GM15510 (cell line): Measurements from ENCODE around the gene MEGF11.

Source experiments
- POLR2A ChIP-seq: IDR thresholded peaks from 3 replicates; pipeline ENCODE4 v1.6.1; 2011; ENCODE audit warnings: borderline replicate concordance; ENCODE audit not compliant: insufficient read length; ENCODE audit errors: extremely low read depth

The MEGF11 gene

DNA sequence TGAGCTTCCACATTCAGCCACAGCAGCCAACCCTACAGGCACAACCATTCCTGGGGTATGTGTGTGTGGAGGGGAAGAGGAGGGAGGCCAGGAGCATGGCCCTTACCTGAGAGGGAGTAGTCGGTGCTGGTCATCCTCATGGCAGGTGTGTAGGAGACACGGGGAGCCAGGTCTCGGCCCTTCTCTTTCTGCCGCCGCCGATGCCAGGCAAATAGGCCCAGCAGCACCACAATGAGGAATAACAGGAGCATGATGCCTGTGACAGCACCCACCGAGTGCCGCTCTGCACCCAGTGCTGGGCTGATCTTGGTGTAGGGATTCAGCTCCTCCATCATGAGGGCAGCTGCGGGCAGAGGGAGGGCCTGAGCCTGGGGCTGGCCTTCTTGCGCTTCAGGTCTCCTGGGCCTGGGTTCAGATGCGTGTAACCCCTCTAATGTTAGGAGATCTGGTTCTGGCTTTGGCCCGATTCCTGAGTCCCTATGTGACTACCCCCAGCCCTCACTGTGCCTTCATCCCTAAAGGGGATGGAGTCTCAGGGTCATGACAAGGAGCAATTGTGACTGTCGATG, 339.8 kb downstream of the MEGF11 start:
- TF ChIP-seq POLR2A: no peak

GRCh38 chr15:65912235-65912634, 341.3 kb downstream of the MEGF11 start:
- TF ChIP-seq POLR2A: no peak

- no peak for TF ChIP-seq POLR2A
Observed at GRCh38 chr15:65910341-65910740, 343.2 kb downstream of the MEGF11 start.

DNA sequence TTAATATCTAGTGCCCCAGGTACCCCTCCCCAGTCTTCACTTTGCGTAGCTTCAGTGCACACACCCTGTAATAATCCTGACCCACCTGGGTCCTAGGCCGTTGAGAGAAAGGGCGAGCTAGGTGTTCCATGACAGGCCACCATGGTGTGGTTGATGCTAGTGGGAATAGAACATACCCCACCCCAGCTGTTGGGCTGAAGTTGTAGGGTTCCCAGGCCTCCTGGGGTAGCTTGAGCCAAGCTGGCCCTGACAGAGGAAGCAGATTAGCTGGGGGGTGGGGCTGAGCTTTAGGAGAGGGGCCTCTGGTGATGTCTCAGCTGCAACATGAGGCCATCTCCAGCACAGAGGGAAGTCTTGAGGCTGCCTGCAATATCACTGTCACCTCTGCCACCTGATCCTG, 343.7 kb downstream of the MEGF11 start:
- TF ChIP-seq POLR2A: no peak

DNA sequence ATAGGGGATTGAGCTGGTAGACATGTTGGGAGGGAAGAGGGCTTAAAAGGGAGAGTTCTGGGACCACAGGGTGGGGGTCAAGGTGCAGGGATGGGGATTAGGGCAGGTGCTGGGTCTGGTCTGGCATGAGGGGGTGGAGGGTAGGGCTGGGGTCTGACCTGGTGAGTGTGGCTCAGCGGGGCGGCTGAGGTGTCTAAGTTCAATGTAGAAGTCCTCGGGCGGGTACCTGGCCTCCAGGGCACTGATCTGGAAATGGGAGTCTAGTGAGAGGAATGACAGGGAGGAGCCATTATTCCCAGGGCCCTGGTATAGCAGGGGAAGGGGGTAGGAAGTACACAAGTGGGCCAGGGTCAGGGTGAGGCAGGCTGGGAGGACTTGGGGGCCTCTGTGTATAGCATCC, 344.7 kb downstream of the MEGF11 start:
- TF ChIP-seq POLR2A: no peak

- no peak for TF ChIP-seq POLR2A
Observed at GRCh38 chr15:65907661-65908060, 345.9 kb downstream of the MEGF11 start.

GRCh38 chr15:65906396-65906795, 347.2 kb downstream of the MEGF11 start:
- TF ChIP-seq POLR2A: no peak

GRCh38 chr15:65904301-65904700, 349.2 kb downstream of the MEGF11 start:
- no peak for TF ChIP-seq POLR2A

- TF ChIP-seq POLR2A: no peak
Observed at GRCh38 chr15:65903296-65904073, 350.1 kb downstream of the MEGF11 start.

- no peak for TF ChIP-seq POLR2A
Observed at GRCh38 chr15:65902373-65902772, 351.2 kb downstream of the MEGF11 start.

DNA sequence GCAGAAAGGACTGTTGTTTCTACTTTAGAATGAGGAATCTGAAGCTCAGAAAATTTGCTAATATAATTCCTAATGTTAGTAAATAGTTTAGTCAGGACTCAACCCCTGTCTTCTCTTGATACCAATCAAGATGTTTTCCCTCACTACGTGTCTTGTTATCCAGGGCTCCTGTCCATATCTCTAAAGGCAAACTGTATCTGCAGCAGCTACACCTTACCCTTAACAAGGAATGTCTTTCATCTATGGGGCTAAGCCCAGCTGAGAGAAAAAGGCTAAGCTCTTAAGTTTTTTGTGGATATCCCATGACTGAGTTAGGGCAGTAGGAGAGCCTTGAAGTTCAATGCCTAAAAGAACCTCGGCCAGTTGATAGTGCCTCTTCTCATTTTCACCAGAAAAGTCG, 351.7 kb downstream of the MEGF11 start:
- no peak for TF ChIP-seq POLR2A

DNA sequence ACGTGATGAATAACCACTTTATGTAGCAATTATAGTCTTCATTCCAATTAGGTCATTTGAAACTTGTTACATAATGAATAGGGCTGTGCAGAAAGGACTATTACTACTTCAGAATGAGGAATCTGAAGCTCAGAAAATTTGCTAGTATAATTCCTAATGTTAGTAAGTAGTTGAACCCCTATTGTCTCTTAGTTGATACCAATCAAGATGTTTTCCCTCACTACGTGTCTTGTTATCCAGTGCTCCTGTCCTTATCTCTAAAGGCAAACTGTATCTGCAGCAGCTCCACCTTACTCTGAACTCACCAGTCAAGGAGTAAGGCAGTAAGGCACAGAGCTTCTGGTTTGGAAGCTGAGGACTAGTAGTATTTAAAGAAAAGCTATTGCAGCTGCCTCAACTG, 352.2 kb downstream of the MEGF11 start:
- TF ChIP-seq POLR2A: no peak

GRCh38 chr15:65900488-65900887, 353.1 kb downstream of the MEGF11 start:
- no peak for TF ChIP-seq POLR2A

DNA sequence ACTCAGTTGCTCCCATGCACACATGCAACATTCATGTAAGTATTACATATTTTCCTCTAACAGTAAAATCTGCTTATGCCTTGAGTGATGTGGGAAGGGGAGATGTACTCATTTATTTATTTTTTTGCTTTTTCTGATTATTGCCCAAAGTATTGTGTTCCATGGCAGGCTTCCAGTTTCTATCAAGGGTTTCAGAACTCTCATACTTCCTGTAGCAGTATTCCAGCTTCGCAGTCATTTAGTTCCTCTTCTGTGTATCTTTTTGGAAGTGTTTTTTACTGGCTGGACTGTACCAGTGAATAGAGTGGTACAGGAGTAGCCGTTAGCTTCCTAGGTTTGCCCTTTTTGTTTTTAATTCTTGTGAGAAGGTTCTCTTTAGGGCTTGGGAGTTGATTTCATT, 357.3 kb downstream of the MEGF11 start:
- no peak for TF ChIP-seq POLR2A

DNA sequence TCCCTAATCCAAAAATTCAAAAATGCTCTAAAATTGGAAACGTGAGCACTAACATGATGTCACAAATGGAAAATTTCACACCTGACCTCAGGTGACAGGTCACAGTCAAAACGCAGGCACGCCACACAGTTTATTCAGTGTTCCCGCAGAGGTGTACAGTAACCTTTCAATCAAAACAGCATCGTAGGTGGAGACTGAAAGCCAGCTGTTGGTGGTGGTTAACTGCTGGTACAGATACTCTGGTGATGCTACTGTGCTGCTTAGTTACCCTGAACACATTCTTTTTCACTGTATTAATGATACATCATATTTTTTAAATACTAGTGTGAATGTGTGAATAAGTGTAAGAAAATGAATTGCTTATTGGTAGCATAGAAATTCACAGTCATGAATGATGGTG, 360.5 kb downstream of the MEGF11 start:
- TF ChIP-seq POLR2A: no peak

GRCh38 chr15:65888981-65889380, 364.6 kb downstream of the MEGF11 start:
- no peak for TF ChIP-seq POLR2A
